HUES6 (cell line): ENCODE results near the gene HNRNPLL.

Experiments used
- H3K27ac ChIP-seq: 2 replicates; pipeline ENCODE4 v1.7.0; 2013; ENCODE audit warnings: low read depth, mild to moderate bottlenecking, low read length, inconsistent platforms
- H3K27me3 ChIP-seq: 2 replicates; pipeline ENCODE4 v1.6.1; 2013; ENCODE audit warnings: low read length; ENCODE audit not compliant: control insufficient read depth, insufficient read depth
- H3K36me3 ChIP-seq: 2 replicates; pipeline ENCODE4 v1.6.1; 2013; ENCODE audit warnings: low read length; ENCODE audit not compliant: control insufficient read depth, insufficient read depth
- H3K4me1 ChIP-seq: 2 replicates; pipeline ENCODE4 v1.6.1; 2013; ENCODE audit warnings: low read length; ENCODE audit not compliant: control insufficient read depth, insufficient read depth
- H3K4me3 ChIP-seq: 2 replicates; pipeline ENCODE4 v1.5.1; 2013; ENCODE audit warnings: low read depth, low read length
- H3K9ac ChIP-seq: one replicate; pipeline ENCODE4 v1.6.1; 2013; ENCODE audit warnings: mild to moderate bottlenecking, low read length
- H3K9me3 ChIP-seq: 2 replicates; pipeline ENCODE4 v1.6.1; 2013; ENCODE audit warnings: low read depth, low read length; ENCODE audit not compliant: control insufficient read depth, insufficient read depth

Gene HNRNPLL

DNA sequence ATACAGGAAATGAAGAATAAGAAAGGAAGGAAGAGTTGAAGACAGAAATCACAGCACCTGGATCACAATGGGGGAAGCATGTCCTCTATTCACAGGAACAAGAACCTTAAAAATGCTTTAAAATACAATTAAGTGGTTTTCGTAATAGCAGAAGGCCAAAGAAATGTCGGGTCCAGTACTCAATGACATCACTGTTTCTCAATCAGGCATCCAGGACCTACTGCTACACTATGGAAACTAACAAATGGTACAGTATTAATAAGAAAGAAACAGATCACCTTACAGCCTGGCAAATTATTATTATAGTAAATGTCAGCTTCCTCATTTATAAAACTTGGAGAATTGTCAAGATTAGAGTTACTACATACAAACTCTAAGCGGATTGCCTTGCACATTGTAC lies 15.8 kb downstream of the HNRNPLL start:
- Histone ChIP-seq H3K27me3 (no peaks in the 10 kb centered on the region), H3K4me3 (no peak overlapping the region), H3K9ac (no peak overlapping the region), H3K27ac (no peak overlapping the region), H3K4me1 (no peaks in the 10 kb centered on the region; the same call in 1 of the 2 replicates), H3K36me3 (peaks cover 37% of the 10 kb centered on the region), H3K9me3 (no peaks in the 10 kb centered on the region)

DNA sequence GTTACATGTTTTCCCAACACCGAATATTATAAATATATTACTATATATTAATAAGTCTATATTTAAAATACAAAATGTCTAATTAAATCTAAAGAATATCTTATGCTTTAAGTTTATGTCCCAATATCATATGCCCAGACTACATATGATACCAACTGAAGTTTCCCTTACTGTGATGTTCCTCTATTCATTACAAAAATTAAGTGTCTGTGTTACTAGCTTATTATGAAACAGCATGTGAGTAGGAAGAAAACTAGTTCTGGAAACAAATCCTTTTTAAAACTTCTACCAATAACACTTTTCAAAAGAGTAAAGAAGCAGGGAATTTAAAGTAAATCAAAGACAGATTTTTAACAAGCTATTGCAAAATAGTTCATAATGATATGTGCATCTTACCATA lies 17.8 kb downstream of the HNRNPLL start:
- peaks cover 16% of the 10 kb centered on the region for H3K4me1 ChIP-seq
- no peak overlapping the region for H3K9ac ChIP-seq
- no peaks in the 10 kb centered on the region for H3K9me3 ChIP-seq
- H3K27ac ChIP-seq, result no peak overlapping the region
- no peak overlapping the region for H3K4me3 ChIP-seq
- peaks cover 47% of the 10 kb centered on the region for H3K36me3 ChIP-seq
- H3K27me3 ChIP-seq, result no peaks in the 10 kb centered on the region

DNA sequence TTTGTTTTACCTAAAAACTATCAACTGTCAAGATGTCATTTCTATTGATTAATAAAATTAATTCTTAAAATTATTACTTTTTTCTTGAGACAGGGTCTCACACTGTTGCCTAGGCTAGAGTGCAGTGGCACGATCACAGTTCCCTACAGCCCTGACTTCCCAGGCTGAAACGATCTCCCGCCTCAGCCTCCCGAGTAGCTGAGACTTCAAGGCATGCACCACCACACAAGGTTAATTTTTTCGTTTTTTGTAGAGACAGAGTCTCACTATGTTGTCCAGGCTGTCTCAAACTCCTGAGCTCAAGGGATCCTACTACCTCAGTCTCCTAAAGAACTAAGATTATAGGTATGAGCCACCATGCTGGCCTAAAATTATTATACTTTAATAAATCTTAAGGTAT lies 18.7 kb downstream of the HNRNPLL start:
- Histone ChIP-seq H3K9ac (no peak overlapping the region), H3K27ac (no peak overlapping the region), H3K36me3 (peaks cover 47% of the 10 kb centered on the region), H3K9me3 (no peaks in the 10 kb centered on the region), H3K27me3 (no peaks in the 10 kb centered on the region), H3K4me1 (peaks cover 17% of the 10 kb centered on the region), H3K4me3 (no peak overlapping the region)

DNA sequence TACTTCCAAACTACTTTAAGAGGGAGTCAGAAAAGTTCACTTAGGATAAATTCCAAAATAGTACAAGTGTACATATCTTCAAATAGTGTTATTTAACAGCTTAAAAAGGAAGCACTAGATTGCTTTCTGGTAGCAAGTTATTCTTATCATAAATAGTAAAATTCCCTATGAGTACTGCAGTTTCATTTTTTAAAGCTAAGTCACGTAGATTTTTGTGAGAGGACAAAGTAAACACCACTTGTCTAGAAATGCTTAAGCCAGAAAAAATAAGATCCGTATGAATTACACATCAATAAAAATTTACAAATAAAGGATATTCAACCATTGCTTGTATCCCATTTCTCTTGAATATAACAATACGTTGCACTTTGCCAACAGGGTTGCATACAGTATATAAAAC lies 19.2 kb downstream of the HNRNPLL start:
- Histone ChIP-seq H3K9ac (no peak overlapping the region), H3K27me3 (no peaks in the 10 kb centered on the region), H3K27ac (no peak overlapping the region), H3K36me3 (peaks cover 52% of the 10 kb centered on the region), H3K4me3 (no peak overlapping the region), H3K9me3 (no peaks in the 10 kb centered on the region), H3K4me1 (peaks cover 21% of the 10 kb centered on the region)

DNA sequence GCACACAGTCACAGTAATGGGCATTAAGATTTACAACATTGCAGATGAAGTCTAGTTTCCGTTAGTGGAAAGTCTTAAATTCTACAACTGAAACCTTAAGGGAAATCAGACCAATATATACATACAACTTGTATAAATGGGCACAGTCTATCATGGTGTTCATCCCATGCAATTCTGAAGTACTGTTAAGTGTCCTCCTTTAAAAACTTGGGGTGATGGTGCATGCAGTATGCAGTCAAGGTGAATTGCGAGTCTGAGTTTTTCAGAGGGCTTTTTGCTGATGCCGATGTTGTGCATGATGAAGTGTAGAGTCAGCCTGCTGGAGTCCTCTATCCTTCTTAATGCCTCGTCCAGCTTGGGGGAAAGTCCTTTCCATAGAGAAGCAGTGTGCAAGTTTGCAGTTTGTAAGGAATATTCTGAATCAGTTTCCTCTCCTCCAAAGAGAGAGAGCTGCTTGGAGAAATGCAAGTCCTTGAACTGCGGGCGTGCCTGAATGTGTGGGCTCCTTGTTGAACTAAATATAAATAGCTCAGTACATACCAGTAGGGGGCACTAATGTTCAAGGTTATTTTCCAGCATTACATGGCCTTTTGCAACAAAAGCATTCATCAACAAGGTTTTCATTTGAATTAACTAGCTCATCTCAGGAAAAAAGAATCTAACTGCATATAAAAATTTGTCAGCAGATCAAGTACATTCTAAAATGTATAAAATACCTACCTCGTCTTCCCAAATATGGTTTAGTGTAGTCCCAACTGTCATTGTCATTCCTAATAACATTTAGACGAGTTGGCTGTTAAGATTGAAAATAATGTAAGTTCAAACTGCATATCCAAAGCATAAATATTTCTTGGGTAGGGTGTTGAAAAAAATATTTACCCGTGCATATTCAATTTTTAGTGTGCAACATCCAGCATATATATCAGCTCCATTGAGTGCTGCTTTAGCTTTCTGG lies 21.3 kb downstream of the HNRNPLL start:
- no peaks in the 10 kb centered on the region for H3K27me3 ChIP-seq
- H3K4me3 ChIP-seq, result no peak overlapping the region
- peaks cover 62% of the 10 kb centered on the region for H3K36me3 ChIP-seq
- H3K4me1 ChIP-seq, result peaks cover 21% of the 10 kb centered on the region
- H3K9me3 ChIP-seq, result no peaks in the 10 kb centered on the region
- no peak overlapping the region for H3K27ac ChIP-seq
- peak overlapping the region; percentile 7 for H3K9ac ChIP-seq

DNA sequence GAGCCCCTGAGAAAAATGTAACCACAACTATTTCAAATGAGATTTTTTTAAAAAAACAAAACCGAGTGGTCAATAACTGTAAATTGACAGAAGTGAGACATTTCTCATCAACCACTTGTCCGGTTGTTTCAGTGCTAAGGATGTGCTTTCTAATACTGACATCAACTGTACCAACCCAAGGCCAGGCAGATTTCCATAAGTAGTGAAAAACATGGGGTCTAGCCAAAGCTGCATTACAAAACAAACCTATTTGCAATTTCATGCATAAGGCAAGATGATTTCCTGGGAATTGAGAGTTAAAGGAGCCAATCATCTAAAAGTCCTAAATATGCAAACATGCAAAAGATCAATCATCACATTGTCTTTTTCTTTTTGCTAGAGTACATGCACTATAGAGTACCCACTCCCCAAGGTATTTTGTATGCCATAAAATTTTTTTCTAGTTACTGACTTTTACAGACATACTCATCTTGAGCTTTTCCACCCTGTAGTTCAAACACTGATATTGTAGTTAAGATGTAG lies 22.6 kb downstream of the HNRNPLL start:
- Histone ChIP-seq H3K9me3 (no peaks in the 10 kb centered on the region), H3K27ac (no peak overlapping the region), H3K4me1 (peaks cover 21% of the 10 kb centered on the region), H3K36me3 (peaks cover 68% of the 10 kb centered on the region), H3K27me3 (no peaks in the 10 kb centered on the region), H3K4me3 (no peak overlapping the region), H3K9ac (no peak overlapping the region)

DNA sequence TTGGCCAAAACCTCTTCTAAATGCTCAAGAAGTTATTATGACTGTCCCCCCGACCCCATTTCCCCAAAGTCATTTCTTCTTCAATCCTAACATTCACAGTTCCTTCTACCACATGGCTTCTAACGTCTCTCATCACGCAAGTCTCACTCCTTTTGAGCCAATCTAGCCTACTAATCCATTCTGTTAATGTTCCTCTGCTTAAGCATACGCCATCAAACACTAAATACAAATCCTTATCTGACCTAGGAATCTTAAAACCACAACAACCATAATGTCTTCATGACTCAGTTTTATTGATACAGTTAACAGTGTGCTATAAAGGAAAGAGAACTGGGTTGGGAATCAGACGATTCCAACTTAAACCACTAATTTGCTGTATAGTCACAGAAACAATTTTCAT lies 23.9 kb downstream of the HNRNPLL start:
- Histone ChIP-seq H3K36me3 (peaks cover 68% of the 10 kb centered on the region), H3K4me1 (peaks cover 21% of the 10 kb centered on the region)

DNA sequence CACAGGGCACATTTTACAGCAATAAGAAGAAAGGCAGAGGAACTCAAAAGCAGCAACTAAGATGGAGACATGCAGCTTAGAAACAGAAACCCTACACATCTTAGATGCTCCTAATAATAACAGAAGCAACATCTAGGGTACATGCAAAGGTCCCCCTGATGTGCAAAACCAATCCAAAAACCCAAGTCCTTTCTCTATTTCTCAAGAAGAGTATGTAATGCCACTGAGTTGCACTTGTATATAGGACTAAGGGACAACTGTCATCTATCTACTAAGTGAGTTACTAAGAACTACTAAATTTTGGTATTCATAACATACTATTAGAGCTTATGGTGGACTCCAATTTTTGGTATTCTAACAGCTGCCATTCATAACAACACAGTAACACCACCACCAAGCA lies 28.4 kb downstream of the HNRNPLL start:
- Histone ChIP-seq H3K9ac (no peak overlapping the region), H3K27ac (no peak overlapping the region), H3K36me3 (peaks cover 92% of the 10 kb centered on the region), H3K27me3 (no peaks in the 10 kb centered on the region), H3K4me1 (peaks cover 5% of the 10 kb centered on the region; the same call in 1 of the 2 replicates), H3K9me3 (no peaks in the 10 kb centered on the region), H3K4me3 (no peak overlapping the region)

More for the DNA sequence above, 23.9 kb downstream of the HNRNPLL start:
- Histone ChIP-seq H3K4me3 (no peak overlapping the region), H3K27ac (no peak overlapping the region), H3K9ac (no peak overlapping the region), H3K9me3 (no peaks in the 10 kb centered on the region), H3K27me3 (no peaks in the 10 kb centered on the region)

DNA sequence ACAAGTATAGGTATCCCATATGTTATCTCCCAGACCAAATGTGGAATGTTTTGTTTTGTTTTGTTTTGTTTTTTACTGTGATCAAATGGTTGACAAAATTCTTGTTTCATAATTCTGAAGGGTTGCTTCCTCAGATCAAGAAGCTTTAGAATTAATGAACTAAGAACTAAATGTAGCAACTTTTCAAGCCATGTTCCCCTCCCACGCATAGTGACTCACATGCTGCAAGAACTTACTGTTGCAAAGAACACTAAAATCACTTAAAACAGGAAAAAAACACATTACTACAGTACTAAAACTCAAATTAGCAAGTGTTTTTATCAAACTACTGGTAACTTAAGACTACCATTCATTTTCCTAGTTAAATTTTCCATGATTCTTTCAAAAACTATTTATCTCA lies 30.6 kb downstream of the HNRNPLL start:
- Histone ChIP-seq H3K27ac (no peak overlapping the region), H3K4me1 (no peaks in the 10 kb centered on the region), H3K9me3 (no peaks in the 10 kb centered on the region), H3K27me3 (no peaks in the 10 kb centered on the region), H3K4me3 (no peak overlapping the region), H3K36me3 (peaks cover 95% of the 10 kb centered on the region), H3K9ac (no peak overlapping the region)

DNA sequence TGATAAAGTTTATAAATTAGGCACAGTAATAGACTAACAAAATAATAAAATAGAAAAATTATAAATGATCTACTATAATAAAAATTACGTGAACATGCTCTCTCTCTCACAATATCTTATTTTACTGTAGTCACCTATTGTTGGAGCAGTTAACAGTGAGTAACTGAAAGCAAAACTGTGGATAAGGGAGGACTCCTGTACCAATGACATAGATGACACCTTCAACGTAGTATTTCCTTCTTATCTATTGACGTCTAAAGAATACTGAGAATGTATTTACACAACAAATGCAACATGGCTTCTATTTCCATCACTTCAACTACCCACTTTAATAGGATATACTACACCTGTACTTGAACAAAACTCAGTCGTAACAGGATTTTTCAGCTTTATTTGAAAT lies 31.5 kb downstream of the HNRNPLL start:
- H3K9ac ChIP-seq, result no peak overlapping the region
- no peak overlapping the region for H3K27ac ChIP-seq
- H3K9me3 ChIP-seq, result no peaks in the 10 kb centered on the region
- no peaks in the 10 kb centered on the region for H3K27me3 ChIP-seq
- peaks cover 95% of the 10 kb centered on the region for H3K36me3 ChIP-seq
- H3K4me1 ChIP-seq, result no peaks in the 10 kb centered on the region
- H3K4me3 ChIP-seq, result no peak overlapping the region

DNA sequence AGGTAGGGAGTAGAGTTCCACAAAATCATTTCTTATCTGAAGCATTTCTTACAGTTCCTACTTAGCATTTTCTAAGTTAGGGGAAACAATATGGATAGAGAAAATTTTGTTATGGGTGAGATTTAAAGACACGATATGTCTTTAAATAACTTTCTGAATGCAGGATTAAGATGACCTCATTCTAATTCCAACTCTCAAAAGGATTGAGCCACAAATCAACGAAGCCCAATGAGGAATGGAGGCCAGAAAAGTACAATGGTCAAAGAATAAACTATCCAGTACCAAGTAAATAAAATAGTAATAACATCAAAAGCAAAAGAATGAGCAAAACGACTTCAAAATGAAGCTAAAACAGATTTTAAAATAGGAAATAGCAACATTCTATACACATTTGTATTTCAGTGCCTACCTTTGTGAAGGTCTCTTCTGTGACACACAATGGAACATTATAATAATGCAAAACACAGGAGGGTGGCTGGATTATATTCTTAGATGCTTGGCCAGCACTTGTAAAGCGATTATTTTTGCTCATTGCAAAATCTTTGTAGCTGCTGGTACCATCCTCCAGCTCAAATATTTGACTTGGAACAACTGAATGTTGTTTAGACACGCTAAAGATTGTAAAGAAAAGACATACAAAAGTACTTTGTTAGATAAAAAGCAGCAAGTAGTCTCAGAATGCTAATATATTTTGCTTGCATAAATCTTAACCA lies 33.8 kb downstream of the HNRNPLL start:
- Histone ChIP-seq H3K9me3 (no peaks in the 10 kb centered on the region), H3K27ac (no peak overlapping the region), H3K27me3 (no peaks in the 10 kb centered on the region), H3K36me3 (peaks cover 97% of the 10 kb centered on the region), H3K4me1 (no peaks in the 10 kb centered on the region), H3K4me3 (no peak overlapping the region), H3K9ac (no peak overlapping the region)
